HG03159 (cell line): ENCODE measurements around the gene SMARCAL1.

Source experiments
- ATAC-seq: cut with Tn5 transposase; IDR thresholded peaks from one replicate; pipeline ENCODE4 v1.9.1; 2021; ENCODE audit warnings: mild to moderate bottlenecking, moderate library complexity; ENCODE audit not compliant: unreplicated experiment

SMARCAL1 gene

DNA sequence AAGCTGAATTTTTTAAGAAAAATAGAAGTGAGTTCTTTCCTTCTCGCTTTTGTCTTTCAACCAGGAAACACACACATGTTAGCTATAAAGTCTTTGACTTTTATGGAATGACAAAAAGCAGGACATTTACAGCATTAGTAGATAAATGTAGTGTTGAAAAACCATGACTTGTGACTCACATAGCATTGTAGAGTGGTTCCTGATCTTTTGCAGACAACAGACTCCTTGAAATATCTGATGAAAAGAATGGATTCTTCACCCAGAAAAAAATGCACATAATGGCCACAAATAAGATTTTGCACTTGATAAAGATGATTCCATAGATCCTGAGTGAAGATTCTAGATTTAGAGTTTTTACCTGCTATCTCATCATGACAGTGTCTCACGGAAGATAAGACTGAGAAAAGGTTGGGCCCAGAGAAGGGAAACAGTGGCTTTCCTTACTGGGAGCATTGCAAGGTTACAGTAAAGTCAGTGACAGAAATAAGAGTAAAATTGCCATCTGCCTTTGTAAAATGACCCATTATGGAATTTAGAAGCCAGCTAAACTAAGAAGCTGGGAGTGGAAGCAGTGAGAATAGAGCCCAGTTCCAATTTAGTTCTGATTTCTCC, 14.0 kb downstream of the SMARCAL1 start:
- no peak for ATAC-seq

DNA sequence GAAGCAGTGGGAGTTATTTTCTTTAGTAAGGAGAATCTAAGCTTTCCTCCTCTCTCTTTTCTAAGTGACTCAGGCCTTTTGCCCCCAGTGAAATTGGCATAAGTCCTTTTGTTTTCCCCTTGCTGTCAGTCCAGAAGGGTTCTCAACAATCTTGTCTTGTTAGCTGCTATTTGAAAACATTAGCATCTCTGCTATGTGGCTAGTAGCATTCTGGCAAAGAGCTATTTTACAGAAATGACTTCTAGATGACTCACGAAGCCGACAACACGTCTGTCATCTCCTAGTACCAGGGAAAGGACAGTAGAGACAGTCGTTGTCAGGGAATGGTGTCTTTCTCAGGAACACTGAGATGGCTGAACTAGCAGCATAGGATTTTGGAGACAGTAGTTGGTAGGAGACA, 14.7 kb downstream of the SMARCAL1 start:
- ATAC-seq = no peak

DNA sequence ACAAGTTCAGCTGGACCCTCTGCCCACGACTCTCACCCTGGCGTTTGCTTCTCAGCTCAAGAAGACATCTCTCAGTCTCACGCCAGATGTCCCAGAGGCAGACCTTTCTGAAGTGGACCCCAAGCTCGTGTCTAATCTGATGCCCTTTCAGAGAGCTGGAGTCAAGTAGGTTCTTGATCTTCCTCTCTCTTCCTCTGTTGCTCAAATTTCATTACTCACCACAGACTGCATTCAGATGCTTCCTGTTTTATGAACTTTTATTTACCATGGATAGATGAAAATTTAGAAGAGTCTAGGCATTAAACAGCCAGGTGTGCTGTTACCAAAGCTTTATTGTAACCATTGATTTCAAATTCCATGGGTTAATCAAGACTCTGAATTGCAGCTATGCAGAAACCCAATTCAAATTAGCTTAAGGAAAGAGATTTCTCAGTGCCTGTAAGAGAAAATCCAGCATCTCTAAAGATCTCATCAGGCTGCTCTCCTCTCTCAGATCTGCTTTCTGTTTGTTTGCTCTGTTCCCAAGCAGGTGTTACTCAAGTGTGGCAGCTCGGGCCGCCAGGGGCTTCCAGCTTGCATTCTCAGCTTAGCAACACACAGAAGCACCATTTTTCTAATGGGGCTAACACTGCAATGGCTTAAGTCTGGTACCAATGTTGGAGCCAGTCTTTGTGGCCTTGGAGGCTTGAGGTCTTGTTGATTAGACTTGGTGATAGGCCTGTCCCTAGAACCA, 16.5 kb downstream of the SMARCAL1 start:
- no peak for ATAC-seq

DNA sequence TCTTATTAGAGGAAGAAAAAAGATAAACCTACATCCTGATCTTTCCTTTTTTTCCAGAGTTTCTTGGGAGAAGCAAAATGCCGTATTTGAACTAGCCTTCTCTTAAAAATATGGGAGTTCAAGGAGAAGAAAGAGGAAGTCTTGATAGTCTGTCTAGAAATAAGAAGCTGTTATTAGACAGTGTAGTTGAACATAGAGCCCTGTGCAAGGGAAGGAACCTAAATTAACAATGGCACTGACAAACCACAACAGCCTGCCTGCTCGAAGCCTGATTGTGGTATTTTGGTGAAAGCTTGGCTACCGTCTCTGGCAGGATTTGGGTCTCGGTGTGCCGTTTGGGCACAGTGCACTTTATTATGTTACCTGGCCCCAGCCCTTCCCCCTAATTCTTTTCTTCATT, 17.1 kb downstream of the SMARCAL1 start:
- ATAC-seq = no peak

DNA sequence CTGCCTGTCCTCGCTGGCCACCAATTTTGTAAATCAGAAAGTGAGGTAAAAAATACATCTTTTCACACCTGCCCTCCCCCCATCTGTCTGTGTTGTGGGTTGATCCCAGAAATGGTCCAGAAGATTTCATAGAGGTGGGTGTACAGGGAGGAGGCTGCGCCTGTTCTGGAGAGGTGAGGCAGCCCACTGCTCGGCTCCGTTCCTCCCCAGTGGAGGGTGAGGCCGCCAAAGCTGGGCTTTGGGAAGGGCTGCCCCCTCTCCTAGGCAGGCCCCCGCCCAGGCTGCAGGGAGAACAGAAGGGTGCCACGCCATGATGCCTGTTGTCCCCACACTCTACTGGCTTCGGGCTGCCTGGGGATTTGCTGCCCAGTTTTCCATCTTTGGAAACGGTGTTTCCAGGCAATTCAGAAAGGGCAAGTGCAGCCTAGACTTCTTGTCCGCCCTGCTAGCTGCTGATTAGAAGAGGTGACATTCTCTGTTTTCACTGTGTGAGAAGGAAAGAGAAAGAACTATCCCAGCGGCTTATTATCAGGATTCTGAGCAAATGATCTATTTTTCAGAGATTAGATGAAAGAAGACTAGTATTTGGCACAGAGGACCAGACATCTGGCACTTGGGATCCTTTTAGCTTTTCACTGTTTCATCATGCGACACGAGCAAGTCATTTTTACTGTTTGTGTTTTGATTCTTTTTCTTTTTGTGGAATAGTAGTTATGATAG, 18.7 kb downstream of the SMARCAL1 start:
- ATAC-seq = no peak

DNA sequence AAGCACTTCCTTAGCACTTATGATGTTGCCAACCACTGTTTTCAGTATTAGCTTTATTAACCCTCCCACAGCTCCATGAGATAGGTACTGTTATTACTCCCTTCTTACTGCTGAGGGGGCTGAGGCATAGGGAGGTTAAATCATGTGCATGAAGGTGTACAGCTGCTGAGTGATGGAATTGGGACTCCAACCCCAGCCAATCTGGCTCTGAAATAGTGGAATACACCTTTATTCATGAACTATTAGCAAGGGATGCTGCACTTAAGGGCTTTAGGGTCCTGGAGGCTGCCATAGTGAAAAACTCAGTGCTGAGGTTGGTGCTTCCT, 19.2 kb downstream of the SMARCAL1 start:
- no peak for ATAC-seq

DNA sequence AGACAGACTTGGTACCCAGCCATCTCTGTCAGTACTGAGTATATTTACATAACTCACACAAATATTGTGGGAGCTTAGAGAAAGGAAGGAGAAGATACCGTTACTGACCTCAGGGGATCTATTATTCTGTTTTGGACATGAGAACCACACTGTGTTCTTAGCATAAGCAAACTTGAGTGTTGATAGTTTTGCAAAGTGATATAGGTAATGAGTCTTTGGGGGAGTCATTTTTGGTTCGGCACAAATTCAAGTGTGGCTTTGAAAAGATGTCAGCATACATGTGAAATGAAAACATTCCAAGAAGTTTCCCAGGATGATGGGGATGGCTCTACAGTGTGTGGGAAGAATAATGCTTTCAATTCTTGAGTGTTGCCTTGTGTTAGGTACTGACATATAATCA, 24.1 kb downstream of the SMARCAL1 start:
- ATAC-seq = no peak

DNA sequence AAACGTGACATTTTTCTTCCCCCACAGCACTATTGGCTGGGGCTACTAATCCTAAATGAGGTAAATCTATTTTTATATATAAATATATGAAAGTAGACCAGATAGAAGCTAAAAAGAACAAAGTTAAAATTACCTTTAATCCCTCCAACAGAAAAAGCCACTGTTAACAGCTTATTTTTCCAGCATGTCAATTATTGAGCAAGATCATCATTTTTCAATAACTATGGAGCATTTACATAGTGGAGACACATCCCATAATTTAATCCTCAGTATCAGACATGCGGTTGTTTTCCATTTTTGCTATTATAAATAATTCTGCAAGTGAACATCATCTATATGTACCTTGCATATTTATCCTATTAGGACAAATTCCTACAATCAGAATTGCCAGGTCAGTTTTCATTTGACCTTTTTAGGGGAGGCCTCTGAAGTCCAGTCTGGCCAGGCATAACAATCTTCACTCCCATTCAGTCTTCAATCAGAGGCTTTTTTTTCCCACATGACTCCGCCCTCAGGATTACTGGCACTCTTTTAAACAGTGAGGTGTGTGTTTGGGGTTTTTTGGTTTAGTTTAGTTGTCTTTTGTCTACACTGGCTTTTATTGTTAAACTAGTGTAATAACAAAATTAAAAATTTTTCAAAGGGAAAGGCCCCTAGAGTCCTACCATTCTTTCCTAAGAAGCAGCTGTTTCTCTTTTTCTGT, 29.2 kb downstream of the SMARCAL1 start:
- no peak for ATAC-seq

DNA sequence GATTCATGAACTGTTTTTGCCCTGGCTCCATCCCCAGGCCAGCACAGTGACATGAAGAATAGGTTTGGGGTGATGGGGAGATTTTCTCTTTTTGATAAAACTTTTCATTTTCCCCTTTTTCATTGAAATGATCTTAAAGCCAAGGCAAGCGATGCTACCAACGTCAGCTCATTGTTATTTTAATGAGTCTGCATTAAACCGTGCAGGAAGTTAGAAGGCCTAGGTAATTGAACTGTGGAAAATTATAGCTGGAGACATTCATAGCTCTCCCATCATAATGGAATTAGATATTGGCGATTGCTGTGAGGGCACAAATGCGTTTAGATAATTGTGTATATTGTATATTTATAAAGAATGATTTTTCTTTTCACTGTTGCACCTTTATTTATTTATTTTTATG, 33.2 kb downstream of the SMARCAL1 start:
- ATAC-seq = no peak

DNA sequence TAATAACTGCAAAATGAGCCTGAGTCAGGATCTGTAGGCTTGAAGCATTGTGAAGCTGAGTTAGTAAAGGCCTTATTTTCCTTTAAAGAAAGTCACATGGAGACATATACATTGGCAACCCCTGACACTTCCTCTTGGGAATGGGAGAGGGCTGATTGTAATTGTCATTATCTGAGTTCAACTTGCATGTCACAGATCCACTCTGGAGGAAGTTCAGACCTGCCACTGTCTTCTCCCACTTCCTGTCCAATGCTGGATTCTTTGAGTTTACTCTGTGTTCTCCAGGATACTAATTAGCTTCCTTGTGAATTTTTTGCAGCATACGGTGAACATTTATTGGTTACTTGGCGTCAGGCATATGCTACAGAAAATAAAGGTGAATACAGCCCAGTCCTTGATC, 34.1 kb downstream of the SMARCAL1 start:
- no peak for ATAC-seq

DNA sequence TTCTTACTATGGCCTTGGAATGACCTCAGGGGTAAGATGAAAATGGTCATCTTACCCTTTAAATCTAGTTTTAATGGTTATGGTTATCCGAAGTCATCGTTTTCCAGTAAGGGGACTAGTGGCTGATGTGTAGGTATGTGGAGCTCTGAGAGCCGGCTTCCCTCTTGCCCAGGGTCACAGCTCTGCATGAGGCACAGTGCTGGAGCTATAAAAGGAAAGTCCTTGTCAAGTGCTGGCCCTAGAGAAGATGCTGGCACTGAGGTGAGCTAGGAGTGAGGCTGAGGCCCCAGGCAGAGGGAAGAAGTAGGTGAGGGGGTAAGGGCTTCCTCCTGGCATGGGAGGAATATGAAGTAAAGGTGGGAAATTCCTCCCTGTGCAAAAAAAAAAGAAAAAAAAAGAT, 35.0 kb downstream of the SMARCAL1 start:
- no peak for ATAC-seq

DNA sequence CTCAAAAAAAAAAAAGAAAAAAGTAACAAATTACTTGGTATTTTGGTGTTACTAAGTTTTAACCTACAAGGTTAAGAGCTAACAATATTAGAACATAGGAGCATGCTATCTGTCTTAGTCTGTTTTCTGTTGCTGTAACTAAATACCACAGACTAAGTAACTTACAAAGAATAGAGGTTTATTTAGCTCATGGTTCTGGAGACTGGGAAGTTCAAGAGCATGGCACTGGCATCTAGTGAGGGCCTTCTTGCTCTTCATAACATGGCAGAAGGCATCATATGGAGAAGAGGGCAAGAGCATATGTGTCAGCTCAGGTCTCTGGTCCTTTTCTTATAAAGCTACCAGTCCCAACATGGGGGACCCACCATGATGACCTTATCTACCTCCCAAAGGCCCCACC, 36.5 kb downstream of the SMARCAL1 start:
- ATAC-seq = no peak

DNA sequence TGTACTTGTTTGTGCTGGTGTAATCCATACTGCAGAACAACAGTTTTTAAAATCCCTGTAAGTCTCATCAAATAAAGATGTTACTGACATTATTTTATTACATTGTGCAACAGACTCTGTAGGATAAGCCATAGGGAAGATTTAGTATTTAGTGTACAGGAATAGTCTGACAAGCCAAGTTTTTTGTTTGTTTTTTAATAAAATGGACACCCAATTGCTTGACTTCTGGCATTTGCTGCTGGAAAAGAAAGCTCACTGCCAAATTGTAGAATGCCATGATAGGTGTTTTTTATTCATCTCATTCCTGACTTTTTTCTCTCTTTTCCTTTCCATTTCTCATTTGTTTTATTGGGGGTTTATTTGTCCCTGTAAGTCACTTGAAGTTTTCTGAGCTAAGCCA, 38.1 kb downstream of the SMARCAL1 start:
- ATAC-seq = no peak

DNA sequence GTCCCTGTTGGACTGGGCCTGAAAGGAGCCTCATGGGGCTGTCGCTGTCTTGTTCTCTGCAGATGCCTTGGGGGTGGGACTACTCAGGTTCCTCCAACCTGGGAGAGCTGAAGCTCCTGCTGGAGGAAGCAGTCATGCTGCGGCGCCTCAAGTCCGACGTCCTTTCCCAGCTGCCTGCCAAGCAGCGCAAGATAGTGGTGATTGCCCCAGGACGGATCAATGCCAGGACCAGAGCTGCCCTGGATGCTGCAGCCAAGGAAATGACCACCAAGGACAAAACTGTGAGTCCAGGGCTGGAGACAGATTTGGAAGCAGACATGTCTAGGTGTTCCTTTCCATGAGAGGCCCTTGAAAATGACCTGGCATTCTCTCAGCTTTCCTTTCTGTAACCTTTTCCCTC, 38.5 kb downstream of the SMARCAL1 start:
- ATAC-seq = no peak

DNA sequence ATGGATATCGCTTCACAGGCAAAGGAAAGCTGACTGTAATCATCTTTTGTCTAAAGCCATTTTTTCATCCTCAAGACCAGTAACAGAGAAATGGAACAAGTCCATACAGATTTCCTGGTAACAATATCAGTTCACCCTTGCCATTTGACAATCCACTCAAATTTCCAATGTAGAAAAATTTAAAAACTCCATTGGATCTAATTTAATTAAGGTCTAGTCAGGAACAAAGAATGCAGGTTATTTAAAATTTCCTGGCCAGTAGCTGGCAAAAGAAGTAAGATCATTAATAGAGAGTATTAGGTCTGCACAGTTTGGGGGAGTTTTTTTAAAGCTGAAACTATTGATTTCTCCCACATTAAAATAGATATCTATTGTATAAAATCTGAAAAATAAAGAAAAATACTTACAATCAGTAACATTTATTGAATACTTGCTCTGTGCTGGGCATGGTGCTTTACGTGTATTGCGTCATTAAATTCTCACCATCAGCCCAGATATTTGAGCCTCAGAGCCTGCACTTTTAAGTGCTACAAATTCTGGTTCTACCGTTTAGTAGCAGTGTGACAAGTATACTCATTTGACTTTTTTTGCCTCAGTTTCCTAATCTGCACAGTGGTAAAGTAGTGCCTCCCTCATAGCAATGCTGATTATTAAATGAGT, 41.8 kb downstream of the SMARCAL1 start:
- ATAC-seq = no peak

DNA sequence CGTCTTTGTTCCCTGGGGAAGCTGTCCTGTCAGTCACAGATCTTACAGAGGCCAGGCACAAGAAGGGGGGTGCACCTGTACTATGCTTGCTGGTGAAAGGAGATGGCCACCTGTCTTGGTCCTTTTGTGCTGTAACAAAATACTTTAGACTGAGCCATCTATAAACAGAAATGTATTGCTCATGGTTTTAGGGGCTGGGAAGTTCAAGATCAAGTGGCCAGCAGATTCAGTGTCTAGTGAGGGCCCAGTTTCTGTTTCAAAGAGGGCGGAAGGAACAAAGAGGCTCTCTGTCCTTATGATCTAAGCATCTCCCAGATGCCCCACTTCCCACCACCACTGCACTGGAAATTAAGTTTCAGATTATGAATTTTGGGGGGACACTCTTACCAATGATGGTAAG, 50.9 kb downstream of the SMARCAL1 start:
- no peak for ATAC-seq

DNA sequence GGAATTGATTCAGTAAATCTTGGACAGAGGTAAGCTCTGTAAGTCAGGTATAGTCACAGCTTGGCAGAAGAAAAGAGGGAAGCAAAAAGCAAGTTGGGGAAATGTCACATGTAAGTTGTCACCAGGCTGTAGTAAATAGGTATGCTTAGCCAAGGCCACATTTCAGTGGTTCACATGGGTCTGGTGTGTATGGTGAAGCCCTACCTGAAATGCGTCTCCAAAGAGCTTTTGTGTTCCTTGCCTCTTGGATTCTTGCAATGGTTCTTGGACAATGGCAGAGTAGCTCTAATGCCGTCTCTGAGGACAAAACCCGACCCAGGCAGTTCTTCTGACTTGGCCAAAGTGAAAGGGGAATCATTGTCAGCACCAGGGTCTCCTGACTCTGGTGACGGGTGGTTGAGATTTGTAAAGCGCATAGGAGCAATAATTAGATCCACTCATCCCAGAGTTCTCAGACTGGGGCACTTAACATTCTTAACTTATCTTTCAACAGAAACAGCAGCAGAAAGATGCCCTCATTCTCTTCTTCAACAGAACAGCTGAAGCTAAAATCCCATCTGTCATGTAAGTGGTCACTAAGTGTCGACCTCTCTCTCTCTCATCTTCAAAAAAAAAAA, 51.9 kb downstream of the SMARCAL1 start:
- no peak for ATAC-seq

DNA sequence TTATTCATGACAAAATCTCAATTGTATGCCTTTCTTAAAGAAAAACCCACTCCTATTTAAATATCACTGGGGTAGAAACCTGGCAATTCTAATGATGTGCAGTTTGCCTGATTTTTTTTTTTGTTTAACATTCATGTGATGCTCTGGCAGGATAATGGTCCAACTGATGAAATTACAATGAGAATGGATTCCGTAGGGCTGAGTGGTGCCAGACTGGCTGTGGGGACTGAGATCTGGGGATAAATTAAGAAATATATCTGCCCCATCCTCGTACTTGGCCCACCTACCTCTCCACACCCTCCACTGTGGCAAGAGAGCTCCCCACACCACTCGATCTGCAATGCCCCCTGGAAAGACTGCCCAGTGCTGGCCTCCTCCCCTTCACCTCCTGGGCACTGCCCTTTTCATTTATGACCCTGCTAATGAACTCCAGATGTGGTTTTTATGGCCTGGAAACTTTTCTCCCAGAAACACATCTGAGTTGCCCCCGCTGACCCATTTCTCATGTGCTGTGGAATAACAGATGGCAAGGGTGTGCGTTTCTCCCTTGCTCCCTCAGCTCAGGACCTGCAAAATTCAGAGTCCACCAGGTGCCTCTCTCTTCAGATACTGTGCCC, 53.4 kb downstream of the SMARCAL1 start:
- no peak for ATAC-seq

DNA sequence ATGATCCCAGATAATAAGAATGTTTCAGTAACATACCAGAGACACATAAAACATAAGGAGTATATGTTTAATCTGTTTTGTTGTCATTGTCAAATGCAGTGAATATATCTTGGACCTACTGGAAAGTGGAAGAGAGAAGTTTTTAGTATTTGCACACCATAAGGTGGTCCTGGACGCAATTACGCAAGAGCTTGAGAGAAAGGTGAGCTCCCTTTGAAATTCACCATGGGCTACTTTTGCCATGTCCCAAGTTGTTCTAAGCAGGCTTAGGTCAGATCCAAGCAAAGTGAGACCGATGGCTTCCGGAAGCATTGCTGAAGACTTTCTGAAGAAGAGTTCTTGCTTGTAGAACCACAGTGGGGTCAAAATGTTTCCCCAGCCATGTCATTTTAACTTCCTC, 55.6 kb downstream of the SMARCAL1 start:
- no peak for ATAC-seq

DNA sequence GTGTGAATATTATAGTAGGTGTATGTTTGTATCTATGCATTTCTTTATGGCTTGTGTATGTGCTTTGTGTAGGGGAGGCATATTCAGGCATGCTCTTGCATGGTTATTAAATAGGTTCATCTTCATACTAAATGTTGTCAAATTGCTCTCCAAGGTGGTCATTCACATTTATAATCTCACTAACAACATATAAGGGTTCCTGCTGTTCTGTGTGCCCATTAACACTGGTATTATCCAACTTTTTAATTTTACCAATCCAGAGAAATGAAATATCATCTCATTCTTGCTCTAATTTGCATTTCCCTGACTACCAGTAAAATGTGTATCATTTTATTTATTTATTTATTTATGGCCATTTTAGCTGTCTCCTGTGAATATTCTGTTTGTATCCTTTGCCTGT, 57.4 kb downstream of the SMARCAL1 start:
- no peak for ATAC-seq
